Measurements from ENCODE around the gene SOX12. TPM values are rescaled to one million over a fixed set of nuclear protein-coding genes. Genes with fewer than 3 reads are reported as not detected.

SOX12 gene
- total RNA-seq, 1 donor from 2014 or later, result 18.3 TPM

DNA sequence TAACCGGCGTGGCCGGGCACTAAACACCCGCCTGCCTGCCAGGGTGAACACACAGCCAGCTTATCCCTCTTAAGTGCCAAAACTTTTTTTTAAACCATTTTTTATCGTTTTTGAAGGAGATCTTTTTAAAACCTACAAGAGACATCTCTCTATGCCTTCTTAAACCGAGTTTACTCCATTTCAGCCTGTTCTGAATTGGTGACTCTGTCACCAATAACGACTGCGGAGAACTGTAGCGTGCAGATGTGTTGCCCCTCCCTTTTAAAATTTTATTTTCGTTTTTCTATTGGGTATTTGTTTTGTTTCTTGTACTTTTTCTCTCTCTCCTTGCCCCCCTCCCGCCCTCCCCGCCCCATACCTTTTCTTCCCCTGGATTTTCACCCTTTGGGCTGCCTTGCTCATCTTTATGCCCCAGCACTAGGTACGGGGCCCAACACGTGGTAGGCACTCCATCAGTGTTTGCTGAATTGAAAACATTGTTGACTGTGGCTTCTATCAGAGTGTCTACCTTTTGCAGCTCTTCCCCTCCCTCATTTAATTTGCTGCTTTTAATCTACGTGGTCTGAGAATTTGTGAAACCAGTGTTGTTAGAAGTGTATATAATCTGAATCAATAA lies 26.5 kb upstream of the SOX12 start:
- DNase-seq, result no peak

GRCh38 chr20:300345-300990 lies 24.9 kb upstream of the SOX12 start:
- no peak for DNase-seq

More for the DNA sequence above, 26.5 kb upstream of the SOX12 start:
- ATAC-seq, result no peak
- intact Hi-C loops (cut with micrococcal nuclease), result no loop called here

GRCh38 chr20:301886-302848 lies 23.2 kb upstream of the SOX12 start:
- intact Hi-C loops (cut with micrococcal nuclease), result no loop called here
- ATAC-seq, result peak; percentile 10
- DNase-seq, result no peak

More at GRCh38 chr20:300345-300990, 24.9 kb upstream of the SOX12 start:
- intact Hi-C loops (cut with micrococcal nuclease), result no loop called here
- ATAC-seq, result no peak

- intact Hi-C loops (cut with micrococcal nuclease), result no loop called here
- no peak for ATAC-seq
- no peak for DNase-seq
These were observed 19.6 kb upstream of the SOX12 start for GRCh38 chr20:305745-306144.

- ATAC-seq, result no peak
- intact Hi-C loops (cut with micrococcal nuclease), result no loop called here
- no peak for DNase-seq
These were observed 16.8 kb upstream of the SOX12 start for GRCh38 chr20:308427-309038.

DNA sequence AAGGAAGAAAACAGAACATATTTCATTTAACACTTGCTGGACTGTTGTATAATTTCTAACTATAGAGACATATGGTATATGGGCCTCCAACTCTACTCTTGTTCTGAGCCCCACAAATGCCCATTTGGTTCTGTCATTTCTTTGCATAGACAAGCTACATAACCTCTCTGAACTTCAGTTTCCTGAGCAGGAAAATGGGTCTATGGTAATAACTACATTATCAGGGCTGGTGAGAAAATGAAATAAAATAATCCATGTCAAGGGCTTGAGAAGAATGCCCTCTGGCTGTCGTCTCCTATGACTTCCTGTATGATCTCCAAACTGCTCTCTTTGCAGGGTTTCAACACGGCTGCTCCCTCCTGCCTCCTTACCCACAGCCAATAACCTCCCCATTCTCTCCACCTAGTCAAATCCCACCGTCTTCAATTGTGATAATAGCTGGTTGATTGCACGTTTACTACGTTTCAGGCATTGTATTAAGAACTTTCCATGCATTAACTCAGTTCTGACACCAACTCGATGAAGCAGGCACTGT lies 16.0 kb upstream of the SOX12 start:
- ATAC-seq (peak; percentile 26), DNase-seq (no peak)

GRCh38 chr20:309841-310644 lies 15.3 kb upstream of the SOX12 start:
- ATAC-seq (peak; percentile 100), DNase-seq (peak; percentile 99)
- intact Hi-C loops (cut with micrococcal nuclease), result no loop called here

More for the DNA sequence above, 16.0 kb upstream of the SOX12 start:
- intact Hi-C loops (cut with micrococcal nuclease), result no loop called here

- DNase-seq (no peak), ATAC-seq (no peak)
- intact Hi-C loops (cut with micrococcal nuclease), result no loop called here
These were observed 14.7 kb upstream of the SOX12 start for GRCh38 chr20:310645-311044.

GRCh38 chr20:311609-312008 lies 13.7 kb upstream of the SOX12 start:
- ATAC-seq (no peak), DNase-seq (no peak)
- intact Hi-C loops (cut with micrococcal nuclease), result no loop called here

- DNase-seq (no peak), ATAC-seq (no peak)
- intact Hi-C loops (cut with micrococcal nuclease), result no loop called here
These were observed 13.3 kb upstream of the SOX12 start for GRCh38 chr20:312067-312466.

DNA sequence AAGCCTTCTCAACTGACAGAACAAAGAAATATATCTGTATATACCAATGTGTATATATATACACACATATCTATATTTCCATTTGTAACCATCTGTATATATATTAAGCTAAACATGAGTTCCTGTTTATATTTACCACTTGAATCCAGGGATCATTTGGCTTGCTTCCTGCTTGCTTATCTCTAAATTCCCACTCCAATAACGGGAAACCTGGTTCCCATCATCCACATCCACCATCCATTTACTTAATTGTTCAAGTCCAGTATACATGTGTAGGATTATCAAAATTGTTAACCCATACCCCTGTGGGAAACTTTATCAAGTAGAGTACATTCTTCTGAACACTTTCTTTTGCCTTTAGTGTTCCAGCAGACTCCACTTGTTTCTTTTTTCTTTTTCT lies 12.5 kb upstream of the SOX12 start:
- no peak for DNase-seq
- intact Hi-C loops (cut with micrococcal nuclease), result no loop called here
- no peak for ATAC-seq

DNA sequence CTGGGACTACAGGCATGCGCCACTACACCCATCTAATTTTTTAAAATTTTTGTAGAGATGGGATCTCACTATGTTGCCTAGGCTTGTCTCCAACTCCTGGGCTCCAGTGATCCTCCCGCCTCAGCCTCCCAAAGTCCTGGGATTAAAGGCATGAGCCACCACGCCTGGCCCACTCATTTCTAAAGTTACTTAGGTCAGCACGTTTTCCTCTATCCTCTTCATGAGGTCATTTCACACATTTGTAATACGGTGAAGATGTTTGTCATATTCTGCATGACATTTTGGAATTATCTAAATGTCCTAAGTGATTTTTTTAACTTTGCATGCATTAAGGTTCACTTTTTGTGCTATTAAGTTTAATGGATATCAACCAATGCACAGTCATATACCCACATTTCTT lies 11.9 kb upstream of the SOX12 start:
- DNase-seq (no peak), ATAC-seq (no peak)
- intact Hi-C loops (cut with micrococcal nuclease), result no loop called here

- DNase-seq (no peak), ATAC-seq (no peak)
- intact Hi-C loops (cut with micrococcal nuclease), result no loop called here
These were observed 11.4 kb upstream of the SOX12 start for GRCh38 chr20:313948-314347.

GRCh38 chr20:316316-317068 lies 8.9 kb upstream of the SOX12 start:
- no peak for DNase-seq
- intact Hi-C loops (cut with micrococcal nuclease), result no loop called here
- ATAC-seq, result no peak

DNA sequence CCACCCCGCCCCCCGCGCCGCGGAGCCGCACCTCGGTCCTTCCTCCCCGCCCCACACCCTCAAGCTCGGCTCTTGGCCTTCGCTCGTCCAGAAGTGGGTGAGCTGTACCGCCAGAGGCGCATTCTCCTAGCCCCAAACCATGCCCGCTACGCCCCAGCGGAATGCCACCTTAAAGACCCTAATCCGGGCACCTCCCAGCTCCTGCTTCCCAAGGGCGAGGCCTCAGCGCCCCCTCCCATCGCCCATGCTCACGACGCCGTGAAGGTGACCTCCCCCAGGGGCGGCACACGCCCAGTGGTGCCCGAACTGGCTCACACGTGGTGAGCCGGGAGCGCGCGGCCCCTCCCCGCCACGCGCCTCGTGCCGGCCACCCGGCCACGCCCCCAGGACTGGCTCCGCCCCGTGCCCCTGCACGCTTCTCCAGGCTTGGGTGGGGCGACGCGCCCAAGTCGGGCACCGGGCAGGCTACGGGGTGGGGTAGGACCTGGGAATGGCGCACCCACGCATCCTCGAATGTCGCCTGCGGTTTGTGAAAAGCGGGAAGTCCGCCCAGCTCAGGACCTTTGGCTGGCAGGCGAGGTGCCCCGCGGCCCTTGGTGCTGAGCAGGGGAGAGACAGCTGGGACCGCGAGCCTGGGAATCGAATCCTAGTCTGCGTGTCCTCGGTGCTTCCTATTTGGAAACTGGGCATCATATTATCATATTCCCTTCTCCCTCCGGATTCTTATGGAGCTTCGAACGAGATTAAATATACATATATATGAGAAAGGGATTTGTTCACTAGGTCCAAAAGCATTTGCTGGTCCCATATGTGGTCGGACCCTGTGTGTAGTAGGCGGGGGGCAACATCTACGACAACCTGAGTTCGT lies 941 bp upstream of the SOX12 start:
- peak; percentile 79 for ATAC-seq
- peak; percentile 96 for DNase-seq
- intact Hi-C loops (cut with micrococcal nuclease), result no loop called here

DNA sequence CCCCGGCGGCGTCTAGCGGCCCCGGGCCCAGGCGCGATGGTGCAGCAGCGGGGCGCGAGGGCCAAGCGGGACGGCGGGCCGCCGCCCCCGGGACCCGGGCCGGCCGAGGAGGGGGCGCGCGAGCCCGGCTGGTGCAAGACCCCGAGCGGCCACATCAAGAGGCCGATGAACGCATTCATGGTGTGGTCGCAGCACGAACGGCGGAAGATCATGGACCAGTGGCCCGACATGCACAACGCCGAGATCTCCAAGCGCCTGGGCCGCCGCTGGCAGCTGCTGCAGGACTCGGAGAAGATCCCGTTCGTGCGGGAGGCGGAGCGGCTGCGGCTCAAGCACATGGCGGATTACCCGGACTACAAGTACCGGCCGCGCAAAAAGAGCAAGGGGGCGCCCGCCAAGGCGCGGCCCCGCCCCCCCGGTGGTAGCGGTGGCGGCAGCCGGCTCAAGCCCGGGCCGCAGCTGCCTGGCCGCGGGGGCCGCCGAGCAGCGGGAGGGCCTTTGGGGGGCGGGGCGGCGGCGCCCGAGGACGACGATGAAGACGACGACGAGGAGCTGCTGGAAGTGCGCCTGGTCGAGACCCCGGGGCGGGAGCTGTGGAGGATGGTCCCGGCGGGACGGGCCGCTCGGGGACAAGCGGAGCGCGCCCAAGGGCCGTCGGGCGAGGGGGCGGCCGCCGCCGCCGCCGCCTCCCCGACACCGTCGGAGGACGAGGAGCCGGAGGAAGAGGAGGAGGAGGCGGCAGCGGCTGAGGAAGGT lies 715 bp downstream of the SOX12 start:
- intact Hi-C loops (cut with micrococcal nuclease), result no loop called here
- peak; percentile 84 for DNase-seq
- peak; percentile 1 for ATAC-seq
